Panc1 (cell line): Measurements from ENCODE around the gene SLC22A3. TPM values are rescaled to one million over a fixed set of nuclear protein-coding genes. Genes with fewer than 3 reads are reported as not detected.

Source experiments
- ATAC-seq: fragments of 200-7000 bp; cut with Tn5 transposase; 2 replicates; pipeline ENCODE4 v1.9.1; 2020; ENCODE audit warnings: mild to moderate bottlenecking, moderate library complexity
- BruUV-seq: library from RNA; stranded (reverse); fragments of 400-500 nt; replicated peaks from 2 replicates; lab custom pipeline; 2021; lab: Mats Ljungman, UMichigan
- CTCF ChIA-PET: fragments of 300-600 bp; sonication (Branson Sonifier 250); formaldehyde crosslinking; loops from one replicate; lab custom pipeline; 2022; ENCODE audit warnings: antibody characterized with exemption; lab: Charles Lee
- POLR2A ChIA-PET: fragments of 300-600 bp; sonication (Branson Sonifier 250); formaldehyde crosslinking; loops from one replicate; lab custom pipeline; 2022; ENCODE audit warnings: antibody characterized with exemption; lab: Charles Lee
- DNase-seq: peaks from one replicate; pipeline ENCODE4 v3.0.0-alpha.2; 2010; ENCODE audit warnings: low read depth, low spot score
- H3K27ac ChIP-seq: 2 replicates; pipeline ENCODE4 v1.5.1; 2011; ENCODE audit warnings: mild to moderate bottlenecking, low read length, inconsistent platforms
- H3K27me3 ChIP-seq: fragments of 200-500 bp; sonication (Bioruptor generic); 2 replicates; pipeline ENCODE4 v1.6.0; 2014; ENCODE audit warnings: low read length, inconsistent platforms; ENCODE audit not compliant: control insufficient read depth, insufficient read depth
- H3K36me3 ChIP-seq: fragments of 200-500 bp; sonication (Bioruptor generic); 2 replicates; pipeline ENCODE4 v1.5.1; 2014; ENCODE audit warnings: inconsistent platforms, mild to moderate bottlenecking, low read length, moderate library complexity; ENCODE audit not compliant: control insufficient read depth, insufficient read depth
- H3K4me1 ChIP-seq: 2 replicates; pipeline ENCODE4 v1.5.1; 2011; ENCODE audit warnings: inconsistent platforms, mild to moderate bottlenecking, low read length, moderate library complexity; ENCODE audit not compliant: control insufficient read depth, insufficient read depth
- H3K4me3 ChIP-seq, 2 experiments: 2 replicates each; pipeline ENCODE4 v1.5.1; 2011 to 2012; ENCODE audit warnings: low read depth in 2 of 2, low read length in 2 of 2, mild to moderate bottlenecking in 2 of 2, inconsistent platforms in 1 of 2, moderate library complexity in 1 of 2
- H3K9me3 ChIP-seq: fragments of 200-500 bp; sonication (Bioruptor generic); 2 replicates; pipeline ENCODE4 v1.5.1; 2014; ENCODE audit warnings: low read depth, mild to moderate bottlenecking, inconsistent platforms, low read length, moderate library complexity; ENCODE audit not compliant: control insufficient read depth, insufficient read depth
- CTCF ChIP-seq: fragments of 450-650 bp; IDR thresholded peaks from 2 replicates; pipeline ENCODE4 v1.5.1; 2017; ENCODE audit warnings: mild to moderate bottlenecking
- POLR2AphosphoS5 ChIP-seq: IDR thresholded peaks from 2 replicates; pipeline ENCODE4 v1.6.1; 2012; ENCODE audit warnings: mild to moderate bottlenecking, low read depth, low read length, moderate library complexity
- REST ChIP-seq, 2 experiments: IDR thresholded peaks; 2 replicates each; pipeline ENCODE4 v1.6.1; 2011 to 2012; ENCODE audit warnings: low read depth in 2 of 2, control low read depth in 1 of 2, low read length in 1 of 2, mild to moderate bottlenecking in 1 of 2, moderate library complexity in 1 of 2; ENCODE audit not compliant: insufficient read depth in 1 of 2
- SIN3A ChIP-seq: IDR thresholded peaks from 2 replicates; pipeline ENCODE4 v1.6.1; 2012; ENCODE audit warnings: low read depth, mild to moderate bottlenecking, low read length, moderate library complexity, borderline replicate concordance; ENCODE audit not compliant: insufficient read depth
- TCF7L2 ChIP-seq: IDR thresholded peaks from 2 replicates; pipeline ENCODE4 v1.6.1; 2011; ENCODE audit warnings: mild to moderate bottlenecking, low read depth, low read length, inconsistent platforms
- in situ Hi-C: cut with HindIII; loops from 2 replicates; pipeline ENCODE4 v1.10.0; 2016; ENCODE audit warnings: low sequenced_read_pairs, low pct_unique_long_range_greater_than_20kb
- intact Hi-C: fragments of 100-400 bp; cut with micrococcal nuclease; formaldehyde crosslinking; loops from one replicate; pipeline ENCODE4 v1.10.0; 2022; ENCODE audit not compliant: unreplicated experiment
- total RNA-seq: library from RNA; stranded (reverse); gene quantifications from one replicate; pipeline ENCODE4 v1.2.1, GENCODE V29; 2021; ENCODE audit not compliant: unreplicated experiment

The SLC22A3 gene
- total RNA-seq, 1 experiment from 2014 or later, result not detected

GRCh38 chr6:160450849-160451248 is 102.7 kb downstream of the SLC22A3 start:
- H3K9me3 ChIP-seq, result no peaks in the 10 kb centered on the region
- in situ Hi-C loops, result no loop called here
- no peak for ATAC-seq

GRCh38 chr6:160454303-160454702 is 106.1 kb downstream of the SLC22A3 start:
- no peaks in the 10 kb centered on the region for H3K36me3 ChIP-seq
- ChIA-PET POLR2A (no interaction called here), CTCF (interaction anchor here (1.1 kb wide), 1 partner anchor 366 kb away, joined by 3 read pairs; no protein-coding TSS in a partner anchor)
- H3K27me3 ChIP-seq, result no peaks in the 10 kb centered on the region; the same call in 1 of the 2 replicates
- no peak overlapping the region for H3K4me3 ChIP-seq
- intact Hi-C loops (loop anchor here (10.0 kb wide), 1 partner anchor 590 kb away; no protein-coding TSS in a partner anchor), in situ Hi-C loops (no loop called here)
- ATAC-seq (no peak), DNase-seq (no peak)
- TF ChIP-seq REST (IDR thresholded peaks at IDR 0.05; ENCODE audit: insufficient read depth in 1 of 2, low read depth in 2 of 2, low read length in 1 of 2) (no peak), CTCF (no peak), POLR2AphosphoS5 (no peak), SIN3A (no peak), TCF7L2 (no peak)
- H3K9me3 ChIP-seq, result no peaks in the 10 kb centered on the region
- no peak overlapping the region for H3K27ac ChIP-seq
- BruUV-seq, result no TSS peak
- H3K4me1 ChIP-seq, result no peaks in the 10 kb centered on the region

More at GRCh38 chr6:160450849-160451248, 102.7 kb downstream of the SLC22A3 start:
- ChIA-PET CTCF (no interaction called here), POLR2A (no interaction called here)
- Histone ChIP-seq H3K27ac (no peak overlapping the region), H3K36me3 (no peaks in the 10 kb centered on the region), H3K27me3 (no peaks in the 10 kb centered on the region; the same call in 1 of the 2 replicates), H3K4me1 (no peaks in the 10 kb centered on the region), H3K4me3 (no peak overlapping the region)
- intact Hi-C loops, result loop anchor here (10.0 kb wide), 1 partner anchor 586 kb away; no protein-coding TSS in a partner anchor
- no peak for DNase-seq
- BruUV-seq, result no TSS peak
- TF ChIP-seq POLR2AphosphoS5 (no peak), TCF7L2 (no peak)

- Histone ChIP-seq H3K4me1 (no peaks in the 10 kb centered on the region), H3K27ac (no peak overlapping the region), H3K9me3 (no peaks in the 10 kb centered on the region), H3K27me3 (no peaks in the 10 kb centered on the region; the same call in 1 of the 2 replicates), H3K4me3 (no peak overlapping the region), H3K36me3 (no peaks in the 10 kb centered on the region)
- ATAC-seq (no peak), DNase-seq (no peak)
- ChIA-PET CTCF (interaction anchor here (0.6 to 1.2 kb wide), 7 partner anchors 9 to 591 kb away, joined by 3 to 15 read pairs (median 5); no protein-coding TSS in a partner anchor), POLR2A (no interaction called here)
- TF ChIP-seq SIN3A (no peak), TCF7L2 (no peak), CTCF (no peak), POLR2AphosphoS5 (no peak)
- intact Hi-C loops (loop anchor here (5.0 to 10.0 kb wide), 2 partner anchors 368 to 590 kb away; no protein-coding TSS in a partner anchor), in situ Hi-C loops (no loop called here)
- no TSS peak for BruUV-seq
Observed at GRCh38 chr6:160455081-160455480, 106.9 kb downstream of the SLC22A3 start.
